IMR-90 (cell line): ENCODE measurements around the gene ACSF2. TPM values are rescaled to one million over a fixed set of nuclear protein-coding genes. Genes with fewer than 3 reads are reported as not detected.

ENCODE experiments used
- ATAC-seq: fragments of 200-7000 bp; cut with Tn5 transposase; 2 replicates; pipeline ENCODE4 v1.9.1; 2020; ENCODE audit warnings: low read depth, mild to moderate bottlenecking, moderate library complexity
- BruUV-seq: library from RNA; stranded (reverse); fragments of 400-500 nt; replicated peaks from 2 replicates; lab custom pipeline; 2021; lab: Mats Ljungman, UMichigan
- CTCF ChIA-PET: fragments of 300-600 bp; formaldehyde crosslinking; extraction: SDS; loops from one replicate; lab custom pipeline; 2021; ENCODE audit warnings: antibody characterized with exemption; lab: Yijun Ruan, JAX
- POLR2A ChIA-PET: fragments of 300-600 bp; sonication (Branson Sonifier 250); formaldehyde crosslinking; loops from one replicate; lab custom pipeline; 2022; ENCODE audit warnings: antibody characterized with exemption; ENCODE audit not compliant: unreplicated experiment; lab: Charles Lee
- DNase-seq: peaks from one replicate; pipeline ENCODE4 v3.0.0; 2013
- H2AFZ ChIP-seq: replicated peaks from 2 replicates; pipeline ENCODE3; 2013; ENCODE audit warnings: low read length, mild to moderate bottlenecking; ENCODE audit not compliant: poor library complexity
- H2AK5ac ChIP-seq: 2 replicates; pipeline ENCODE4 v1.6.1; 2013; ENCODE audit warnings: low read depth, low read length, inconsistent platforms
- H2AK9ac ChIP-seq: replicated peaks from 2 replicates; pipeline ENCODE3; 2013; ENCODE audit warnings: mild to moderate bottlenecking, low read depth, low read length, moderate library complexity; ENCODE audit not compliant: poor library complexity
- H2BK120ac ChIP-seq: 2 replicates; pipeline ENCODE4 v1.6.1; 2013; ENCODE audit warnings: low read depth, low read length, inconsistent platforms
- H2BK15ac ChIP-seq: 3 replicates; pipeline ENCODE4 v1.6.1; 2013; ENCODE audit warnings: low read depth, low read length, inconsistent platforms
- H2BK20ac ChIP-seq: 2 replicates; pipeline ENCODE4 v1.6.1; 2013; ENCODE audit warnings: low read depth, mild to moderate bottlenecking, inconsistent platforms, low read length, moderate library complexity
- H2BK5ac ChIP-seq: 2 replicates; pipeline ENCODE4 v1.6.1; 2013; ENCODE audit warnings: mild to moderate bottlenecking, low read depth, low read length, inconsistent platforms; ENCODE audit not compliant: poor library complexity, severe bottlenecking
- H3K14ac ChIP-seq: replicated peaks from 2 replicates; pipeline ENCODE4 v1.6.1; 2013; ENCODE audit warnings: low read depth, low read length, inconsistent platforms
- H3K18ac ChIP-seq: 2 replicates; pipeline ENCODE4 v1.6.1; 2013; ENCODE audit warnings: low read depth, low read length, control low read depth
- H3K23ac ChIP-seq: 2 replicates; pipeline ENCODE4 v1.6.1; 2013; ENCODE audit warnings: low read depth, low read length, inconsistent platforms
- H3K27ac ChIP-seq: 2 replicates; pipeline ENCODE4 v1.5.1; 2013; ENCODE audit warnings: mild to moderate bottlenecking, control low read depth, low read length; ENCODE audit not compliant: insufficient read depth
- H3K27me3 ChIP-seq: 2 replicates; pipeline ENCODE4 v1.6.1; 2013; ENCODE audit warnings: low read length; ENCODE audit not compliant: control insufficient read depth, insufficient read depth
- H3K36me3 ChIP-seq: 2 replicates; pipeline ENCODE4 v1.6.1; 2013; ENCODE audit warnings: low read length, mixed read lengths; ENCODE audit not compliant: control insufficient read depth, insufficient read depth
- H3K4ac ChIP-seq: 2 replicates; pipeline ENCODE4 v1.6.1; 2013; ENCODE audit warnings: low read depth, low read length, inconsistent platforms
- H3K4me1 ChIP-seq: 2 replicates; pipeline ENCODE4 v1.6.1; 2013; ENCODE audit warnings: low read length, mixed read lengths; ENCODE audit not compliant: control insufficient read depth, insufficient read depth
- H3K4me2 ChIP-seq: 2 replicates; pipeline ENCODE4 v1.6.1; 2013; ENCODE audit warnings: low read depth, mild to moderate bottlenecking, control low read depth, low read length, moderate library complexity
- H3K4me3 ChIP-seq: 2 replicates; pipeline ENCODE4 v1.5.1; 2013; ENCODE audit warnings: low read depth, mild to moderate bottlenecking, control low read depth, low read length, moderate library complexity; ENCODE audit not compliant: insufficient read depth
- H3K56ac ChIP-seq: 2 replicates; pipeline ENCODE4 v1.6.1; 2013; ENCODE audit warnings: low read length, inconsistent platforms; ENCODE audit not compliant: insufficient read depth; ENCODE audit errors: extremely low read depth
- H3K79me1 ChIP-seq, 2 experiments: 2 replicates each; pipeline ENCODE4 v1.6.1; 2013; ENCODE audit warnings: low read length in 2 of 2, inconsistent platforms in 1 of 2, low read depth in 1 of 2
- H3K9ac ChIP-seq: 2 replicates; pipeline ENCODE4 v1.6.1; 2013; ENCODE audit warnings: low read depth, low read length, control low read depth
- H3K9me1 ChIP-seq: 2 replicates; pipeline ENCODE4 v1.6.1; 2013; ENCODE audit warnings: low read length, inconsistent platforms; ENCODE audit not compliant: insufficient read depth
- H3K9me3 ChIP-seq: 2 replicates; pipeline ENCODE4 v1.6.1; 2013; ENCODE audit warnings: low read length; ENCODE audit not compliant: control insufficient read depth, insufficient read depth
- H4K20me1 ChIP-seq: 2 replicates; pipeline ENCODE4 v1.6.1; 2013; ENCODE audit warnings: low read length, inconsistent platforms; ENCODE audit not compliant: insufficient read depth
- H4K5ac ChIP-seq: 2 replicates; pipeline ENCODE4 v1.6.1; 2013; ENCODE audit warnings: mild to moderate bottlenecking, low read depth, low read length, control low read depth
- H4K8ac ChIP-seq, 2 experiments: 2 replicates each; pipeline ENCODE4 v1.6.1; 2013; ENCODE audit warnings: low read depth in 2 of 2, low read length in 2 of 2, control low read depth in 1 of 2, inconsistent platforms in 1 of 2
- H4K91ac ChIP-seq: 2 replicates; pipeline ENCODE4 v1.6.1; 2013; ENCODE audit warnings: low read depth, low read length, inconsistent platforms; ENCODE audit not compliant: insufficient read depth
- BHLHE40 ChIP-seq: fragments of 150-350 bp; IDR thresholded peaks from 2 replicates; pipeline ENCODE4 v1.6.1; 2016; ENCODE audit warnings: mild to moderate bottlenecking, low read depth, low read length
- CHD1 ChIP-seq: IDR thresholded peaks from 2 replicates; pipeline ENCODE4 v1.6.1; 2012; ENCODE audit warnings: low read depth, low read length, improper control_type of control experiment
- FOS ChIP-seq: fragments of 150-350 bp; IDR thresholded peaks from 2 replicates; pipeline ENCODE4 v1.6.1; 2016; ENCODE audit warnings: low read depth, low read length
- MAZ ChIP-seq: IDR thresholded peaks from 2 replicates; pipeline ENCODE4 v1.6.1; 2012; ENCODE audit warnings: low read depth, mild to moderate bottlenecking, low read length, improper control_type of control experiment, moderate library complexity, borderline replicate concordance
- MXI1 ChIP-seq: IDR thresholded peaks from 2 replicates; pipeline ENCODE4 v1.6.1; 2012; ENCODE audit warnings: low read depth, mild to moderate bottlenecking, low read length, moderate library complexity, borderline replicate concordance
- NFE2L2 ChIP-seq: fragments of 150-350 bp; IDR thresholded peaks from 2 replicates; pipeline ENCODE4 v1.6.1; 2016; ENCODE audit warnings: low read depth, mild to moderate bottlenecking, low read length
- POLR2A ChIP-seq: IDR thresholded peaks from 2 replicates; pipeline ENCODE4 v1.6.1; 2012; ENCODE audit warnings: mild to moderate bottlenecking, low read depth, low read length
- RFX5 ChIP-seq: IDR thresholded peaks from 2 replicates; pipeline ENCODE4 v1.8.0; 2012; ENCODE audit warnings: low read depth, mild to moderate bottlenecking, low read length, moderate library complexity
- USF2 ChIP-seq: fragments of 150-350 bp; IDR thresholded peaks from 2 replicates; pipeline ENCODE4 v1.6.1; 2017; ENCODE audit warnings: mild to moderate bottlenecking, antibody characterized with exemption, low read length, low read depth
- WGBS, 2 experiments: methylation state at CpG; one replicate each; pipeline versions ENCODE4 v1.1.5 to v1.1.7; 2013; ENCODE audit warnings: missing lambda C conversion rate in 2 of 2; ENCODE audit not compliant: insufficient read length in 1 of 2; ENCODE audit errors: extremely low coverage in 2 of 2; 5-methylcytosine and 5-hydroxymethylcytosine counted together
- dilution Hi-C: fragments of 300-500 bp; cut with HindIII; formaldehyde crosslinking; loops from one replicate; pipeline ENCODE4 v1.14.3; 2018; ENCODE audit warnings: low sequenced_read_pairs; ENCODE audit not compliant: unreplicated experiment
- in situ Hi-C: fragments of 300-500 bp; cut with MboI; formaldehyde crosslinking; loops from 3 replicates; pipeline ENCODE4 v1.14.3; 2019; ENCODE audit warnings: low sequenced_read_pairs, inconsistent platforms, mixed read lengths
- intact Hi-C: fragments of 100-400 bp; cut with micrococcal nuclease; formaldehyde crosslinking; loops from 2 replicates; pipeline ENCODE4 v1.10.0; 2022
- polyA plus RNA-seq, 3 experiments: library from polyadenylated mRNA; depleted of rRNA; stranded (reverse); fragments of >200 nt; gene quantifications; 2 replicates each; pipeline ENCODE4 v1.2.3, GENCODE V29; 2012; ENCODE audit warnings: low replicate concordance in 1 of 3
- total RNA-seq: library from RNA; depleted of rRNA; stranded (reverse); fragments of >200 nt; gene quantifications from 2 replicates; pipeline ENCODE4 v1.2.3, GENCODE V29; 2012

Gene ACSF2
- total and polyA plus RNA-seq, 2 of the 4 experiments (the other 2 are of a cell fraction), result 18.5 to 27.2 TPM

GRCh38 chr17:50502301-50502990 lies 76.4 kb downstream of the ACSF2 start (continued):
- TF ChIP-seq POLR2A, result no peak

- Histone ChIP-seq H3K23ac (no peak overlapping the region), H4K8ac (no peak overlapping the region), H2BK120ac (no peak overlapping the region), H3K27ac (no peak overlapping the region), H3K4me2 (no peak overlapping the region), H3K36me3 (no peaks in the 10 kb centered on the region), H3K18ac (no peak overlapping the region), H4K5ac (no peak overlapping the region), H2AK5ac (no peak overlapping the region), H2BK5ac (no peak overlapping the region), H3K4me3 (no peak overlapping the region), H3K9ac (no peak overlapping the region), H2BK15ac (no peak overlapping the region), H3K56ac (no peak overlapping the region), H4K91ac (no peak overlapping the region), H2AK9ac (peak overlapping the region; percentile 42), H2AFZ (peak overlapping the region; percentile 53), H3K4me1 (peaks cover 4% of the 10 kb centered on the region), H3K14ac (no peak overlapping the region), H3K79me1 (peaks cover 0 to 3% of the 10 kb centered on the region in 2 experiments; a peak in 1 of 4 replicates), H3K9me1 (peaks cover 16% of the 10 kb centered on the region), H3K27me3 (no peaks in the 10 kb centered on the region; the same call in 1 of the 2 replicates), H3K9me3 (no peaks in the 10 kb centered on the region), H3K4ac (no peak overlapping the region), H4K20me1 (no peaks in the 10 kb centered on the region), H2BK20ac (no peak overlapping the region)
- TF ChIP-seq MAZ (no peak), FOS (no peak), NFE2L2 (no peak), BHLHE40 (no peak), RFX5 (no peak), MXI1 (no peak), CHD1 (no peak), USF2 (no peak)
- DNase-seq (no peak), ATAC-seq (no peak)
- dilution Hi-C loops (no loop called here), intact Hi-C loops (no loop called here), in situ Hi-C loops (no loop called here)
- POLR2A ChIA-PET, result no interaction called here
- BruUV-seq, result no TSS peak
- CTCF ChIA-PET, result no interaction called here
- WGBS, 2 experiments, result no CpG with 5 or more reads among the region's 7 CpGs
Measured at GRCh38 chr17:50505591-50506130, 79.6 kb downstream of the ACSF2 start.
